HG02642 (cell line): ENCODE measurements around the gene FRMD4A.
"Not testable (repeated sequence)": the region's sequence is repeated elsewhere in the genome, so short reads cannot be mapped to it uniquely, and the experiment has no call there.

Experiments used
- ATAC-seq: cut with Tn5 transposase; IDR thresholded peaks from one replicate; pipeline ENCODE4 v1.9.1; 2021; ENCODE audit warnings: mild to moderate bottlenecking; ENCODE audit not compliant: unreplicated experiment, poor library complexity

Gene FRMD4A

DNA sequence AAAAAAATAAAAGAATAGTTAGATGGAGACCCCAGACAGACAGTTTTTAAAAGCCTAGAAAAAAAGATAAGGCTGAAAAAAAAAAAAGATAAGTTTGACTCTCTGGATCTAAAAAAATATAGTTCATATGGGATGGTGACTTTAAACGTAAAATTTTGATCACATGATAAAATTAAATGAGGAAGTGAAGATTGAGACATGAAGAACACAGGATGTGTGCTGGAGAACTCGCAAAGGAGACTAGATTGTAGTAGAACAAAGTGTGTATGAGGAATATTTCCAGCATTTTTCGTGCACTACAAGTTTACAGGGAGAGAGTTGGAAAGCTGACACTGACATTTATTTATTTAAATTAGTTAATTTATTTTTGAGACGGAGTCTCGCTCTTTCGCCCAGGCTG lies 457.5 kb downstream of the FRMD4A start:
- ATAC-seq: no peak

DNA sequence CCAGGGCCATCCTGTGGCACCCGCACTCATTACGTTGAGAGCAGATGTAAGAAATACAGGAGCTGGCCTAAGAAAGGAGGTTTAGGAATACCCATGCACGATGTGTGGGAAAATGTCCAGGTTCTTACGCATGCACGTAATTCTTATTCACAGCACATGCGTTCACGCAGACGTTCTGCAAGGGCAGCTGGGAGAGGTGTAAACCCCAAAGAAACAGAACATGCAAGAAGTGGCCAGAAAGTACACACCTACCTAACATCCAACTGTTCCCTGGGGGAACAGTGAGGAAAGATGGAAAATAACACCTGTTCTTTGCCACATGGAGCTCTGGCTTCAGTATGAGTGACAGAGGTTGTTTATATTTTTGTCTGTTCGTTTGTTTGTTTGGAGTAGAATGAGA lies 458.3 kb downstream of the FRMD4A start:
- no peak for ATAC-seq

DNA sequence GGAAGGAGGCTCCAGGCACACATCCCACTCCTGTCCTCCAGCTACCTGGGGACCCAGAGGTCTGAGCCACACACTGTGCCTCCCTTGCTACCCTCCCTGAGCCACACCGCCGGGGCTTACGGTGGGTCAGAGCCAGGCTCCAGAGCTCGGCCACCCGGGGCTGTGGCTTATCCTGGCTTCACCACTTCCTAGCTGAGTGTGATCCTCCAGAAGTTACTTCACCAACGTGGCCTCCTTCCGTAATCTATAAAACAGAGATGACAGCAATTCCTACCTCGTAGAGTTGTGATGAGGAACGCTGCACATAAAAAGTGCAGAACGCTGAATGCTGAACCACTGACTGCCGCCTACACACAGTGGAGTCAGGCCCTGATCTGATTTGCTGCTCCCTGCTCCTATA lies 458.9 kb downstream of the FRMD4A start:
- ATAC-seq: no peak

DNA sequence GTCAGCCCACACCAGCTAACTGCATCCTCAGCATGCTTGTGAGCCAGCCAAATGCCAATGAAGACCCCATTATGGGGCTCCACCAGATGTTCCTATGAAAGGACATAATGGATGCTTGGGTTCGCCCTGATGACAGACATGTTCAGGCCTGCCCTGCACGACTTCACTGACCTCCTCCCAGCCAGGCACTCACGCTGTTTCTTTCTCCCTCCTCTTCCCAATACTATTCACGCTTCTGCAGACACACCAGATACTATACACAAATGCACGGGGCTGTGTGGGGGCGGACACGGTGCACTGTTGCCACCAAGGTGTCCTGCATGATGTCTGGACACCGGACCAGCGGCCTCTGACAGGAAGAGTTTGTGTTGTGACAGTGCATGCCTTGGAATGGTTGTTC lies 459.7 kb downstream of the FRMD4A start:
- no peak for ATAC-seq

DNA sequence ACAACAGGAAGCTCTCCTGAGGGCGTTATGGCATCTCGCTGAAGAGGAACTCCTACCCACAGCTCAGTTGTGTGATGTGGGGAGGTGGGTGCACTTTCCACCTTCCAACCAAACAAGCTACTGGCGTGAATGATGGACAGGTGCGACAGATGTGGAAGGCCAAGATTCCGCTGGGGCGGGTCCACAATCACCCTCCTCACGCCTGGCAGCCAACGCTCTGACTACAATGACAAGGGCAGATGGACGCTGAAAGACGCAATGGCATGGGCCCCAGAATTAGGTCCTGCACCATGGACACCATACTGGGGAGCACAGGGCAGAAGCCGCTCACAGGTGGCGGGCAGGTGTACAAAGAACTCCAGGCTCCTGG lies 461.4 kb downstream of the FRMD4A start:
- ATAC-seq: no peak

DNA sequence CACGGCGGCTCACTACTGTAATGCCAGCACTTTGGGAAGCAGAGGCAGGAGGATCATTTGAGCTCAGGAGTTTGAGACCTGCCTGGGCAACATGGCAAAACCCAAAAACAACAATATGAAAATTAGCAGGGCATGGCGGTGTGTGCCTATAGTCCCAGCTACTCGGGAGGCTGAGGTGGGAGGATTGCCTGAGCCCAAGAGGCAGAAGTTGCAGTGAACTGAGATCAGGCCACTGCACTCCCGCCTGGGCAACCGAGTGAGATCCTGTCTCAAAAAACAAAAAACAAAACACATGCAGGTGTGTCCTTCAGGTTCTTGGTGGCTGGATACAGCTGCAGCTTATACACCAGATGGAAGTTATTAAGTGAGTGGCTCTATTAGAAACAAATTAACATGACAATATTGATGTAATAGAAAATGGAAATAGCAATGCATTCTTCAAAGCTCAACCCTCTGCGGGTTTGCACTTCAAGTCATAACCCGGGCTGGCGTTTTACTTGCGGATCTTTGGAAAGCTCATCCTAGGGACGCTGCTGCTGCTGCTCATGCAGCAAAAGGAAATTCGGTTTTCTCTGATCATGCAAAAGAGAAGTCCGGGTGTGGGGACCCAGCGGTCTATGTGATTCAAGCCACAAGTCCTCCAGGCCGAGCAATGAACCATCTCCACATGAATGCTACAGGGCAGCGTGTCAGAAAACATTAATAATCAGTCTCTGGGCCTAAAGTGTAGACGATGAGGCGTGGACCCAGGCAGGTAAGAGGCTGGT lies 462.0 kb downstream of the FRMD4A start:
- ATAC-seq: no peak

DNA sequence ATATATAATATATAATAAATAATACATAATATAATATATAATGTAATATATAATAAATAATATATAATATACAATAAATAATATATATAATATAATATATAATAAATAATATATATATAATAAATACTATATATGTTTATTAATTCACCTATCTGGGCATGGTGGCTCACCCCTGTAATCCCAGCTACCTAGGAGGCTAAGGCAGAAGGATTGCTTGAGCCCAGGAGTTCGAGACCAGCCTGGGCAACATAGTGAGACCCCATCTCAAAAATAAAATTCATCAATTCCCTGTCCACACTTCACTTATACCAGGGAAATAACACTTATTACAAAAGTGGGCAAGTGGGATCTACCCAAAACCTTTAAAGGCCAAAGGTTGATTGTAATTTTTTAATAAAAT lies 462.9 kb downstream of the FRMD4A start:
- no peak for ATAC-seq

DNA sequence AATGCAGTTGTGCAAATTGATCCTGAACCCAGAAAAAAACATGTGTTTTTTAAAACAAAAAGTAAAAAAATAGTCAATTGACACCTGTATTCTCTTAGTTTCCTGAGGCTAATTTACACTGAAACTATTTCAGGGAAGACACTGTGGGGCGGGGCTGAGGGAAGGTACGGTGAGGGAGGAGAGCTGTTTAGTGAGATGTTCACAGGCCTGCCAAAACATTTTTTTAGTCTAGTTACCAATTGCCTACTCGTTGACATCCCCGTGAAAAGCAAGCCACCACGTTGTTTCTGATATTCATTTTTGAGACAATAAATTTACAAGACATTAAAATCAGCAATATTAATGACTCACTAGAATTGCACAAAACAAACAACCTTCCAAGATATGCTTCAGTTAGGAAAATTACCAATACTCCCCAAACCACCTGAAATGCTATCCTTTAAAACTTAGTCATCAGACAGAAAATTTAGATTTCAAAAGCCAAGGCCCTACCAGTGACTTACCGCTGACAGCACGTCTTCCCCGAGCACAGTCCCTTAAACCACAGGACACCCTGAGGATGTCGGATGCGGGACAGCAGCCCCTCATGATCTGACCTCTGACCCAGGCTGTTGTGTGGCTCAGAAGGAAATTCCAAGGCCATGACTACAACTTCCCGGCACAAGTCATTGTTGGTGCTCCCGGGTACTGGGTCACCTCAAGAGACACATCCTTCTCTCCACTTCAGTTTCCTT lies 464.8 kb downstream of the FRMD4A start:
- no peak for ATAC-seq

DNA sequence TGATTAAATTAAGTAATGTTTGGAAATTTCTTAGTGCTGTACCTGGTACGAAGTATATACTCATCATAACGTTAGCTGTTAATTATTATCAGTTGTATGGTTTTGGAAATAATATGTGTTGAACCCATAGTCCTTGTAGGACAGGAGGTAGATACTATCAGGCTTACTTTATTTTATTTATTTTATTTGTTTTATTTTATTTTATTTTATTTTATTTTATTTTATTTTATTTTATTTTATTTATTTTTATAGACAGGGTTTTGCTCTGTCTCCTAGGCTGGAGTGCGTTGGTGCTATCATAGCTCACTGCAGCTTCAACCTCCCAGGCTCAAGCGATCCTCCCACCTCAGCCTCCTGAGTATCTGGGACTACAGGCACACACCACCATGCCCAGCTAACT lies 465.5 kb downstream of the FRMD4A start:
- not testable (repeated sequence) for ATAC-seq

DNA sequence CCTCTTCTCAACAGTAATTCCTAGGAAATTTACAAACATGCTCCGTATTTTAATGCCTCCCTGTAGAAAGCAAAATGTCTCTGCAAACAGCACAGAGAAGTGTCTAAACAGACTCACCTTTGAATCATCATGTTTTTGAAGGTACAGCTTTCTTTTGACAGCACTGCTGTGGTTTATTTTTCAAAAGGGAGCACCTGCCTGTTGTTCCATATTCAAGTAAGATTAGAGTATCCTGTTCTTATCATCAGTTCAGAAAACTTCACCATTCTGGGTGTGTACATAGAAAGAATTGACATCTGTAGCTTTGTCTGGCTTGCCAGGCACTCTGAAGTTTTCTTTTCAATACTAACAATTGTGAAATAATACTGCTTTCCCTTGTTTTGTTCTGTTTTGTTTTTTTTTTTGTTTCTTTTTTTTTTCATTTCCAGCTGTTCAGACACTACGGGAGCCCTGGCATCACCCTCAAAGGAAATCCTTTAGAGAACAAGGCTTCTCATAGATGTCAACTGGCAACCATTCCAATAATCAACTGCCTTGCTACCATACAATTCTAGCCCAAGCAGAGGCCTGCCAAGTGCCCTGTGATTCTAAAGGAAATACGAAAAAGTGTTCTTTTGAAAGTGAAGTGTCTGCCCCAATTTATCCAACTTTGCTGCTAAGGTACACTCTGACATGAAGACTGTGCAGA lies 468.0 kb downstream of the FRMD4A start:
- ATAC-seq: no peak

DNA sequence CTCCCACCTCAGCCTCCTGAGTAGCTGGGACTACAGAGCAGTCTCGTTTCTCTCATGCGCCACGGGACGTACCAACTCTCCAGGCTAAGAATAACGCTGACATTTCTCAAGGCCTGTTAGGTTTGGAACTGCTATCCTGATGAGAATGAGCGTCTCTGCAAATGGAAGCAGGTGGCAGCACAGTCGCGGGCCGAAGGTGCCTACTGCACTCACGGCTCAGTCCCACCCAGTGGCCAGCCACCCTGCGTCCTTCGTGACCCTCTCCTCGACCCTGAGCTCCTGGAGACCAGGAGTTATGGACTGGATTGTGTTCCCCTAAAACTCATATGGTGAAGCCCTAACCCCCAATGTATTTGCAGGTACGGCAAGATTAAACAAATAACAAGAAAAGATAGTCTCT lies 469.8 kb downstream of the FRMD4A start:
- ATAC-seq: no peak

DNA sequence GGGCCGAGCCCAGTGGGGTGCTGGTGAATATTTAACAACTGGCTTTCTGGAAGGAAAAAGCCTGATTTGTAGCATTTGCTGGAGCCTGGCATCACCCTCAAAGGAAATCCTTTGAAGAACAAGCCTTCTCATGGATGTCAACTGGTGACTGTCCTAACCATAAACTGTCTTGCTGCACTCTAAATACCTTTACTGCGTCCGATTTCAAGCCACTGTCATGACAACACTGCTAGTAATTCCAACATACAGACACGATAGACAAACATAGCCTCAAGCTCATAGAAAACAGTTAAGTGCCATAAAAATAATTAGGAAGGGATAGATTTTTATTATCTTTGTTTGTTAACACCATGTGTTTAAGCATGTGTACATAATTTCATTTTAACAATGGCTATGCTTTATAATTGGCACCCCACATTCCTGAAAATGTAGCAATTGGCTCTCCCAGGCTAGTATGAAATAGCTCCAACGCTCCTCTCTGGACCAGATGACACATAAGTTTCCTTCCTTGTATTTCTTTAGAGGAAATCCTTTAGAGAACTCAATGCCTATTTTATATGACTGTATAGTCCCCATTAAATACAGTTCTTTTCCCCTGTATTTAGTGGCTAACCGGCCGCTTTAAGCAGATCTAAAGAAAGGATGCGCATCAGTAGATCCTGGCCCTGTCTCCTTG lies 470.6 kb downstream of the FRMD4A start:
- no peak for ATAC-seq

DNA sequence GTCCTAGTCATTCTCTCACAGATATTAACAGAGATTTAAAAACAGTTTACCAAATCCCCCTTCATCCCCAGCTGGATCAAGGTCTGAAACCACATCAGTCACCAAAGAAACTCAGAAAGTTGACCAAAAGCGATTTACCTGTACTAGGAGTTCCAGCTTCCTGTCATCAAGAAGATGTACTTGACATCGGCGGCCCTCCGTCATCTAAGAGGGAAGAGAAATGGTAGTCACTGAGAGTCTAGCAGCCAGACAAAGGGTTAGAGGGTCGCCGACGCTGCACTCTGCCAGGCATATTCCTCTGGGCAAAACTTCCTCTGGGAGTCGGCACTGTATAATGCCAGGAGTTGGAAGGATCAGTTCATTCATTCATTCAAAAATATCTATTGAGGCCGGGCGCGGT lies 472.0 kb downstream of the FRMD4A start:
- no peak for ATAC-seq

DNA sequence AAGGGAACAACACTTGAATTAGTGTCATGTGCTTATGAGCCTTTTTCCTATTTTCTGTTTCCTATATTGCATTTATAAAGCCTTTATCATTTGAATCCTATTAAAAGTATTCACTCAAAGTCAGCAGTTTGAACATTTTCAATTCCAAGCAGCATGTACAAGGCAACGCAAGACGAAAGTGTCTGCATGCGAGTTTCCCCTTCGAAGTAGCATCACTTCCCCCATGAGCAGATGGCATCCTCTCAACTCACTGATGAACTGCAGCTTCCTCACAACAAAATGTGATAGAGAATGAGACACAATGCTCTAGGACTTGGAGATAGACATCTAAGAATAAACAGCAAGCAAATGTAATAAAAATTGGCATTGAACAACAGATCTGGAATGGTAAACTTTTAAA lies 473.3 kb downstream of the FRMD4A start:
- no peak for ATAC-seq

DNA sequence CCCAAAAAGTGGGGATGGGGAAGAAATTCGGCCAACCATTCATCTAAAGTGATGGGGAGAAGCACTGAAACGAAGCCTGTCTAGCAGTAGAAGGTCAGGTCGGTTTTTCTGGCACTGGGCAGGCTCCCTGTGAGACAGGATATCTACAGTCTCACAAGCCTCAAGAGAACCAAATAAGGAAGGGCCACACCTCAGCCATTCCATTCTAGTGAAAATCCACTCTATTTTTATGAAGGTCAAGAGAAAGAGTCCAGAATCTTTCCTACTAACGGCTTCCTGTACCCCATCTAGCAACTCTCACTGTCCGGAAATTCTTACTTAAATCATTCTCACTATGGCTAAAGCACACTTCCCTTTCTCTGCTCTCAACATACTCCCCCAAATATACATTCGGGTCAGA lies 476.9 kb downstream of the FRMD4A start:
- no peak for ATAC-seq

DNA sequence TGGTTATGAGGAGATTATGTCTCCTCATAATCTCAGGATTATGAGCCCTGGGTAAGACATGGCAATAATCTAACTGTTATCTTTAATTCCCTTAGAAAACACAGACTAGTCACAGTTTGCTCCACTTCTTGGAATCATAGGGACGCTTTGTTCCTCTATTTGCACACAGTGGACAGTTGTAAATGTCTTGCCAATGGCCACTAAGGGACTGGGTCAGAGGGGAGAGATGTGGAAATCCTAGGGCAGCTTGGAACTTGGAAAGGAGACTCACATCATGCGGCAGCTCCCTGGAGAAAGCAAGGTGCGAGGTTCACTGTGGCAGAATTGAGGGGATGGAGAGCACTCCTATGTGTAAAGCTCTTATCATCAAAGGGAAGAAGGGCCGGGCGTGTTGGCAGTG lies 477.9 kb downstream of the FRMD4A start:
- no peak for ATAC-seq

DNA sequence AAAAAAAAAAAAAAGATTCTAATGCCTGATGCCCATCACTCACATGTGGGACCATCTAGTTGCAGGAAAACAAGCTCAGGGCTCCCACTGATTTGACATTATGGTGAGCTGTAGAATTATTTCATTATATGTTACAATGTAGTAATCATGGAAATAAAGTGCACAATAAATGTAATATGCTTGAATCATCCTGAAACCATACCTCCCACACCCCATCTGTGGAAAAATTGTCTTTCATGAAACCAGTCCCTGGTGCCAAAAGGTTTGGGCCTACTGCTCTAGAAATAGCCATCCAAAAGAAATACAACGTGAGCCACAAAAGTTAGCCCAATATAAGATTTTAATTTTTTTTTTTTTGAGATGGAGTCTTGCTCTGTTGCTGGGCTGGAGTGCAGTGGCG lies 478.8 kb downstream of the FRMD4A start:
- ATAC-seq: no peak

DNA sequence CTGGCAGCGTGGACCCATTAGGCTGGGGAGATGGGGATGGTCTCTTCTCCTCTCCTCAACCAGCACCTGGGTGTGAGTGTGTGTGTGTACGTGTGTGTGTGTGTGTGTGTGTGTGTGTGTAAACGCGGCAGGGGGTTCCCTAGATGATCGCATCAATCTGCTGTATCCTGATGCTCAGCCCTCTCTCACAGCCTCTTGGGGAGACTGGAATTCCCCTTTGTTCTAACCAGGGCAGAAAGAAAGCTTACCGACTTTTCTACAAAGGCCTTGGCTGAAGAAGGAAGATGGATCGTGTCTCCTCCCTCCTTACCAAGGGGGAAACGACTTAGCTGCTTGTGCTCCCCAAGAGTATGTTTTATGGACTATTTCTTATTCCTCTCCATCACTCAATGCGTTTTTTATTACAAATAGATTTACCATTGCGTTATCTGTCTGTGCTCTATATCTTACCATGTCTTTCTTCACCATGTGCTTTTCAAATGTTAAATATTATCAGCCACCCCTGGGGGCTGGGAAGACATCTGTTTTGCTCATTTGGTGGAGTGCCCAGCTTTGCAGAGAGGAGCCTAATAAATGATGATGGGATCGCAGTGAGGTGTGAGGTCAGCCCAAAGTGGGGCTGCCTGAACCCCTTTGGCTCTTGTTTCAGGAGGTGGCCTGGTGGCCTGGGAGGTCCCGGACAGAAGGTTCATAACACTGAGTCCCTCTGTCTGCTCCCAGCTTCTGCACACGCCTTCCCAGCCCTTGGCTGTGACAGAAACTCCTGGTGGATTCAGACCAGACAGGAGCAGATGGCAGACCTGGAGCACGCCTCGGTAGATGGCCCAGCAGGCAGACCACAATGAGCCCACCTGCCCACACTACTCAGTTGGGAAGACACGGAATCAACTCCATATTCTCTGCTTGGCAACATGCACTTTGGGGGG lies 481.9 kb downstream of the FRMD4A start:
- no peak for ATAC-seq

DNA sequence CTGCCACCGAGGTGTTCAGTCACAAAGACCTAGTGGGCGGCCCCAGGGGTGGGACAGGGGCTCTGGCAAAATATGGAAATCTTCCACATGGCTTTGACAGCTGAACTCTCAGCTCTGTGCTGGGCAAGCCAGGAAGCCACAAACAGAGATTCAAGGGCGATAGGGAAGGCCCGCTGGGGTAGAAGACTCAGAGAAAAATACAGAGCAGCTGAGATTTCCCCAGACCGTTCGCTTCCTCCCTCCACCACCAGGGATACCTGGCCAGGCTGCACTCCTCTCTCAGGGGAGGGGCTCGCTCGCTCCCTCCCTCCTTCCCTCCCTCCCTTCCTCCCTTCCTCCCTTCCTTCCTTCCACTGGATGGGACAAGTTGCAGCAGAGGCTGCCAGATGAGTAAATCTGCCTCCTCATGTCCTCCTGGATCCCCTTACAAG lies 483.5 kb downstream of the FRMD4A start:
- no peak for ATAC-seq

DNA sequence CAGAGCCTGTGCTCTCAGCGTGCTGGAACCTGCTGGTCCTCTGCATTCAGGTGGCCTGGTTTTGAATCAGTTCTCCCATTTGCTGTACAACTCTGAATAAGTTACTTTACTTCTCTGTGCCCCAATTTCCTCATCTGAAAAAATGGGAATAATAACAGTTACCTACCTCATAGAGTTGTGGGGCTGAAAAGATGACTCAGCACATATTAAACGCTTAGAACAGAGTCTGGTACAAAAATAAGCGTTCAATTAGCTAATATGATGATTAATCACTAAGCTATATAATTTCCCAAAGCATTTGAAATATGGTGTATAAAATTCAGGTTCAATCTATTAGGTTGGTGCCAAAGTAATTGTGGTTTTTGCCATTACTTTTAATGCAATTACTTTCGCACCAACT lies 484.8 kb downstream of the FRMD4A start:
- ATAC-seq: no peak
